ENCODE data around the gene SUCO.

SUCO gene

GRCh38 chr1:172554915-172555314, 22.0 kb downstream of the SUCO start:
- TF ChIP-seq, protein P1, sequence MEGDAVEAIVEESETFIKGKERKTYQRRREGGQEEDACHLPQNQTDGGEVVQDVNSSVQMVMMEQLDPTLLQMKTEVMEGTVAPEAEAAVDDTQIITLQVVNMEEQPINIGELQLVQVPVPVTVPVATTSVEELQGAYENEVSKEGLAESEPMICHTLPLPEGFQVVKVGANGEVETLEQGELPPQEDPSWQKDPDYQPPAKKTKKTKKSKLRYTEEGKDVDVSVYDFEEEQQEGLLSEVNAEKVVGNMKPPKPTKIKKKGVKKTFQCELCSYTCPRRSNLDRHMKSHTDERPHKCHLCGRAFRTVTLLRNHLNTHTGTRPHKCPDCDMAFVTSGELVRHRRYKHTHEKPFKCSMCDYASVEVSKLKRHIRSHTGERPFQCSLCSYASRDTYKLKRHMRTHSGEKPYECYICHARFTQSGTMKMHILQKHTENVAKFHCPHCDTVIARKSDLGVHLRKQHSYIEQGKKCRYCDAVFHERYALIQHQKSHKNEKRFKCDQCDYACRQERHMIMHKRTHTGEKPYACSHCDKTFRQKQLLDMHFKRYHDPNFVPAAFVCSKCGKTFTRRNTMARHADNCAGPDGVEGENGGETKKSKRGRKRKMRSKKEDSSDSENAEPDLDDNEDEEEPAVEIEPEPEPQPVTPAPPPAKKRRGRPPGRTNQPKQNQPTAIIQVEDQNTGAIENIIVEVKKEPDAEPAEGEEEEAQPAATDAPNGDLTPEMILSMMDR (IDR thresholded peaks at IDR 0.05; ENCODE audit: unreplicated experiment in 3 of 3), result no peak
- Mint-ChIP-seq H3K27me3 (ENCODE audit: low read depth) (no peaks in the 10 kb centered on the region), H3K9me3 (no peaks in the 10 kb centered on the region), H3K36me3 (ENCODE audit: low read depth) (peaks cover 41% of the 10 kb centered on the region), H3K4me1 (peaks cover 13% of the 10 kb centered on the region), H3K4me3 (no peak overlapping the region), H3K27ac (peak overlapping the region in 1 of 3 experiments; percentile 0)

DNA sequence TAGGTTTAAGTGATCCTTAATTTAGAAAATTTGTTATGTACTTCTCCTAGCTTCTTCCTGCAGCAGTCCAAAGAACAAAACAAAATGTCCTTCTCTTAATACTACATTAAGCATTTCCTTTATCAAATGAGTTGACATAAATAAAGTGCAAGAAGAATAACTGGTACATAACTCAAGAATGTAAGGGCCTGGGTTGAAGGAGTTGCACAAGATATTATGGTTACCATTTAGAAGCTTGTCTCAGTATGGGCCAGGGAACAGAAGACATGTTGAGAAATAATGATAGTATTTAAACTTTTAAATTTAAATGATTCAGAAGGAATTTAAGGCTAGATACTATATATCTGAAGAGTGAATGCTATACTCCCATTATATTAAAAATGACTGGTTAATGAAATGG, 23.5 kb downstream of the SUCO start:
- Mint-ChIP-seq H3K27ac (no peak overlapping the region), H3K4me1 (peaks cover 3% of the 10 kb centered on the region), H3K36me3 (ENCODE audit: low read depth) (peaks cover 54% of the 10 kb centered on the region), H3K9me3 (no peaks in the 10 kb centered on the region), H3K4me3 (no peak overlapping the region), H3K27me3 (ENCODE audit: low read depth) (no peaks in the 10 kb centered on the region)
- TF ChIP-seq, protein P1 (IDR thresholded peaks at IDR 0.05; ENCODE audit: unreplicated experiment in 3 of 3), result no peak

- TF ChIP-seq, protein P1 (IDR thresholded peaks at IDR 0.05; ENCODE audit: unreplicated experiment in 3 of 3), result no peak
- no peaks in the 10 kb centered on the region for H3K4me1 Mint-ChIP-seq
- no peak overlapping the region for H3K4me3 Mint-ChIP-seq
- no peaks in the 10 kb centered on the region for H3K27me3 Mint-ChIP-seq (ENCODE audit: low read depth)
- H3K36me3 Mint-ChIP-seq (ENCODE audit: low read depth), result peaks cover 60% of the 10 kb centered on the region
- H3K9me3 Mint-ChIP-seq, result no peaks in the 10 kb centered on the region
- H3K27ac Mint-ChIP-seq, result no peak overlapping the region
Observed at GRCh38 chr1:172557270-172557669, 24.3 kb downstream of the SUCO start.

DNA sequence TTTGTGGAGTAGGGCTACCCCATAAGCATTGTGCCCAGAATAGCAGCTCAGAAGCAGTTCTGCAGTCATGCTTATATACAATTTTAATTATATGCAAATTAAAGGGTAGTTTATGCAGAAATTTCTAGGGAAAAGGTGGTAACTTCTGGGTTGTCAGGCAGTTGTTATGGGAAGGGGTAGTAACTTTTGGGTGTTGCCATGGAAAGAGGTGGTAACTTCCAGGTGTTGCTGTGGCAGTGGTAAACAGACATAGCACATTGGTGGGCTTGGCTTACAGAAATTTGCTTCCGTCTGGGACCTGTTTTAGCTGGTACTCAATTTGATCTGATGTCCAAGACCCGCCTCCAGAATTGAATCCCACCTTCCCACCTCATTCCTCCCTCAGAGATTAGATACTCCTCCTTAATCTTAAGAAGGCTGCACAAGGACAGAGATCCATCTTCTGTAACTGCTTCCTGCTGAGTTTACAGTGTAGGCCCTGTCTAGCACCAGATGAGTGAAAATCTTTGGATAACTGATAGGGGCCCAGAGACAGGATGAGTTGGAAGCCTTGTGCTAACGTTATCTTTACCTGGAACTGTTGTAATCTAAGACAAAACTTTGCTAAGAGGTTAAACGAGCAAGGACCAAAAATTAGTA, 26.7 kb downstream of the SUCO start:
- H3K4me1 Mint-ChIP-seq, result no peaks in the 10 kb centered on the region
- no peaks in the 10 kb centered on the region for H3K9me3 Mint-ChIP-seq
- H3K36me3 Mint-ChIP-seq (ENCODE audit: low read depth), result peaks cover 85% of the 10 kb centered on the region
- no peak overlapping the region for H3K27ac Mint-ChIP-seq
- H3K4me3 Mint-ChIP-seq, result no peak overlapping the region
- TF ChIP-seq, protein P1 (IDR thresholded peaks at IDR 0.05; ENCODE audit: unreplicated experiment in 3 of 3), result no peak
- H3K27me3 Mint-ChIP-seq (ENCODE audit: low read depth), result no peaks in the 10 kb centered on the region

DNA sequence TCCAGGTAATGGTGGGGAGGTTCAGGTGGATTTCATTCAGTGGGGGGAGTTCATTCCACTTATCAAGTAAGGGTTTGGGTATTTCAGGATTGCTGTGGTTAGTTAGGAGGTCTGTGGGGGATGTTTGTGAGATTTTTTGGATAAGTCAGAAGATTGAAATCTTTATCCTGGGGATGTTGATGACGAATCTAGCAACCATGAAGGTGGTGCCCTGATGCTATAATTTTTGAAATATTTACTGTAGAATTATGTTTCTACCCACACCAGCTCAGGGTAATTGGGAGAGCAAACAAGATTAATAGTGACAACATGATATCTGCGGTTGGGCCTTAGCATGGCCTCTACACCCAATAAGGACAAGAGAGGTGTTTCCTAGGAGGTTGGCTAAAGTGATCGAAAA, 28.3 kb downstream of the SUCO start:
- H3K4me1 Mint-ChIP-seq, result no peaks in the 10 kb centered on the region
- H3K9me3 Mint-ChIP-seq, result no peaks in the 10 kb centered on the region
- H3K27ac Mint-ChIP-seq, result no peak overlapping the region
- no peaks in the 10 kb centered on the region for H3K27me3 Mint-ChIP-seq (ENCODE audit: low read depth)
- H3K4me3 Mint-ChIP-seq, result no peak overlapping the region
- TF ChIP-seq, protein P1 (IDR thresholded peaks at IDR 0.05; ENCODE audit: unreplicated experiment in 3 of 3), result no peak
- H3K36me3 Mint-ChIP-seq (ENCODE audit: low read depth), result peaks cover 85% of the 10 kb centered on the region

Data from nephron (organoid).